ENCODE results near the gene DYNAP. TPM values are rescaled to one million over a fixed set of nuclear protein-coding genes. Genes with fewer than 3 reads are reported as not detected.

Gene DYNAP
- total and polyA plus RNA-seq, 5 donors from 2014 or later, result not detected

DNA sequence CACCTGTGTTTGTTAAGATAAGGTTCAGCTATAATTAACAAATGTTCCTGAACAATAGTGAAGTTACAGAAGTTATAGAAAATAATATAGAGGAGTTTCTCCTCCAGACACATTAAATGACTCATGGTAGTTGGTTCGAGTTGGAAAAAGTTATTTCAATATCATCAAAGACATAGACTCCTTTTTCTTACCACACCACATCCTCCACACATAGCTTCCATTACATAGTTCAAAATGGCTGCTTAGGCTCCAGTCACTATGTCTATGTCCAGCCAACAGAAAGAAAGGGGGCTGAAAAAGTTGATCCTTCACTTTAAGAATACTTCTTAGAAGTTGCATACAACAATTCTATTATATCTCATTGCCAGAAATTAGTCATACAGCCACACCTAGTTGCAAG, 50.7 kb downstream of the DYNAP start:
- H3K36me3 Mint-ChIP-seq, result no peaks in the 10 kb centered on the region
- no peaks in the 10 kb centered on the region for H3K4me1 ChIP-seq (ENCODE audit: control insufficient read depth, insufficient read depth, low read length, poor library complexity, severe bottlenecking)
- H3K27me3 ChIP-seq (ENCODE audit: control insufficient read depth, insufficient read depth, low read length), result no peaks in the 10 kb centered on the region
- no peaks in the 10 kb centered on the region for H3K4me1 Mint-ChIP-seq
- DNase-seq (no peak), ATAC-seq (ENCODE audit: low read depth in 2 of 2) (no peak)
- no peak overlapping the region for H3K4me3 ChIP-seq (ENCODE audit: low read depth, low read length)
- no peaks in the 10 kb centered on the region for H3K27me3 Mint-ChIP-seq
- H3K9me3 ChIP-seq (ENCODE audit: control insufficient read depth in 2 of 2, low read length in 2 of 2), result no peaks in the 10 kb centered on the region
- H3K36me3 ChIP-seq (ENCODE audit: control insufficient read depth, insufficient read depth, low read length), result no peaks in the 10 kb centered on the region
- no peak overlapping the region for H3K4me3 Mint-ChIP-seq
- no peak overlapping the region for H3K27ac ChIP-seq (ENCODE audit: insufficient read depth, low read length, poor library complexity, severe bottlenecking)
- no peak overlapping the region for H3K27ac Mint-ChIP-seq
- peaks cover 0 to 2% (median 0%) of the 10 kb centered on the region in 7 donors for H3K9me3 Mint-ChIP-seq

DNA sequence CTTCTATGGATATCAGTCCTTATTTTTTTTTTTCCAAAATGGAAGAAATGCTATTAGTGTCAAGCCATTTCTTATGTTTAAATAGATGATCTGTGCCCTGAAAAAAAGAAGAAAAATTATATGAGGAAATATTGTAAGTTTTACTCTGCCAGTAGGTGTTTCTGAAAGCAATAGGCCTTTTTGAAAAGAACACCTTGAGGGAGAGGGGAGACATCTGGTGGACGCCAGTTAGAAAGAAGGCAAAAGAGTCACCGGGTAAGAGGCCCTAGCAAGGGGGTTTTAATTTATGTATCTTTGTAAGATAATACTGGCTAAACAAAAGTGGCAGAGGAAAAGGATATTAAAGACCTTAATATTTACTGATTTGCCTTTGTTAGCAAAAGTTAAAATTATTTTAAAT, 56.1 kb downstream of the DYNAP start:
- no peaks in the 10 kb centered on the region for H3K36me3 ChIP-seq (ENCODE audit: control insufficient read depth, insufficient read depth, low read length)
- Mint-ChIP-seq H3K27ac (no peak overlapping the region), H3K9me3 (peaks cover 0 to 3% (median 0%) of the 10 kb centered on the region in 7 donors), H3K4me3 (no peak overlapping the region), H3K36me3 (no peaks in the 10 kb centered on the region), H3K4me1 (no peaks in the 10 kb centered on the region), H3K27me3 (no peaks in the 10 kb centered on the region)
- no peak for ATAC-seq (ENCODE audit: low read depth in 2 of 2)
- no peaks in the 10 kb centered on the region for H3K4me1 ChIP-seq (ENCODE audit: control insufficient read depth, insufficient read depth, low read length, poor library complexity, severe bottlenecking)
- H3K27me3 ChIP-seq (ENCODE audit: control insufficient read depth, insufficient read depth, low read length), result no peaks in the 10 kb centered on the region
- no peak overlapping the region for H3K27ac ChIP-seq (ENCODE audit: insufficient read depth, low read length, poor library complexity, severe bottlenecking)
- peak in 1 of 3 donors; percentile 7 for DNase-seq
- no peaks in the 10 kb centered on the region for H3K9me3 ChIP-seq (ENCODE audit: control insufficient read depth in 2 of 2, low read length in 2 of 2)
- no peak overlapping the region for H3K4me3 ChIP-seq (ENCODE audit: low read depth, low read length)

Other genes with a start within 250 kb of the DYNAP start
- not detected for gene STARD6, start 233.4 kb upstream of the DYNAP start, total RNA-seq
- 1 to 10 TPM in 1 of 4 donors, under 1 TPM in 2, not detected in 1; 0.30 to 1.1 (median 0.55) TPM for gene STARD6, start 233.4 kb upstream of the DYNAP start, polyA plus RNA-seq
- gene C18orf54, start 233.3 kb upstream of the DYNAP start, total RNA-seq, result 2.7 TPM
- 1 to 10 TPM in 3 of 4 donors, under 1 TPM in 1; 0.76 to 1.8 (median 1.8) TPM for gene C18orf54, start 233.3 kb upstream of the DYNAP start, polyA plus RNA-seq
- gene RAB27B, start 237.2 kb downstream of the DYNAP start, total RNA-seq, result 8.5 TPM
- under 1 TPM in 1 of 4 donors, not detected in 3; 0.22 TPM for gene RAB27B, start 237.2 kb downstream of the DYNAP start, polyA plus RNA-seq